ENCODE measurements around the gene ITGB5. TPM values are rescaled to one million over a fixed set of nuclear protein-coding genes. Genes with fewer than 3 reads are reported as not detected.

Gene ITGB5
- total and polyA plus RNA-seq, 2 experiments from 2014 or later: 103 to 109 TPM

DNA sequence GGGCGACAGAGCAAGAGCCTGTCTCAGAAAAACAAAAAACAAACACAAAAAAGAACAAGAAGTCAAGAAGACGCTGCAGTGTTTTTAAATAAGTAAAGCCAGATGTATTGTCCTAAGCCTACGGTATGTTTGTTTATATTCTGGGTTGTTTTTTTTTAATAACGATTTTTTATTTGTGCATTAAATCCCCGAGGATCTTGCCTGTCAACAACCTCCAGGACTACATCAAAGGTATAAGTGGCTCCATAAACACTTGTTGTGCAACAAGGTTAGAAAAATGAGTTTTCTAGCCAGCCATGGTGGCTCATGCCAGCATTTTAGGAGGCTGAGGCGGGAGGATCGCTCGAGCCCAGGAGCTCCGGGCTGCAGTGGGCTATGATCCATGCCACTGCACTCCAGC is 26.1 kb downstream of the ITGB5 start:
- Histone ChIP-seq H3K4me2 (no peak overlapping the region), H4K20me1 (ENCODE audit: insufficient read depth, poor library complexity, severe bottlenecking) (no peaks in the 10 kb centered on the region), H3K9me3 (ENCODE audit: low read depth) (no peaks in the 10 kb centered on the region), H2AFZ (no peak overlapping the region), H3K36me3 (replicated peaks; ENCODE audit: insufficient read depth, low read depth) (no peaks in the 10 kb centered on the region), H3K4me1 (ENCODE audit: insufficient read depth) (peaks cover 12% of the 10 kb centered on the region), H3K27ac (peak overlapping the region; percentile 48), H3K27me3 (no peaks in the 10 kb centered on the region), H3K9me2 (replicated peaks; ENCODE audit: insufficient read depth) (no peaks in the 10 kb centered on the region), H3K4me3 (no peak overlapping the region), H3K79me2 (peaks cover 8% of the 10 kb centered on the region)
- DNase-seq (ENCODE audit: low spot score): no peak
- 75% methylated on average over 9 of the region's 9 CpGs for WGBS (ENCODE audit: low lambda C conversion rate, missing lambda C conversion rate)
- TF ChIP-seq EZH2 (IDR thresholded peaks at IDR 0.05; ENCODE audit: borderline replicate concordance) (no peak), EZH2phosphoT487 (IDR thresholded peaks at IDR 0.05; ENCODE audit: low read depth, severe bottlenecking, unreplicated experiment) (no peak)
- TF ChIP-seq, protein P1, sequence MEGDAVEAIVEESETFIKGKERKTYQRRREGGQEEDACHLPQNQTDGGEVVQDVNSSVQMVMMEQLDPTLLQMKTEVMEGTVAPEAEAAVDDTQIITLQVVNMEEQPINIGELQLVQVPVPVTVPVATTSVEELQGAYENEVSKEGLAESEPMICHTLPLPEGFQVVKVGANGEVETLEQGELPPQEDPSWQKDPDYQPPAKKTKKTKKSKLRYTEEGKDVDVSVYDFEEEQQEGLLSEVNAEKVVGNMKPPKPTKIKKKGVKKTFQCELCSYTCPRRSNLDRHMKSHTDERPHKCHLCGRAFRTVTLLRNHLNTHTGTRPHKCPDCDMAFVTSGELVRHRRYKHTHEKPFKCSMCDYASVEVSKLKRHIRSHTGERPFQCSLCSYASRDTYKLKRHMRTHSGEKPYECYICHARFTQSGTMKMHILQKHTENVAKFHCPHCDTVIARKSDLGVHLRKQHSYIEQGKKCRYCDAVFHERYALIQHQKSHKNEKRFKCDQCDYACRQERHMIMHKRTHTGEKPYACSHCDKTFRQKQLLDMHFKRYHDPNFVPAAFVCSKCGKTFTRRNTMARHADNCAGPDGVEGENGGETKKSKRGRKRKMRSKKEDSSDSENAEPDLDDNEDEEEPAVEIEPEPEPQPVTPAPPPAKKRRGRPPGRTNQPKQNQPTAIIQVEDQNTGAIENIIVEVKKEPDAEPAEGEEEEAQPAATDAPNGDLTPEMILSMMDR (IDR thresholded peaks at IDR 0.05; ENCODE audit: poor library complexity): no peak

DNA sequence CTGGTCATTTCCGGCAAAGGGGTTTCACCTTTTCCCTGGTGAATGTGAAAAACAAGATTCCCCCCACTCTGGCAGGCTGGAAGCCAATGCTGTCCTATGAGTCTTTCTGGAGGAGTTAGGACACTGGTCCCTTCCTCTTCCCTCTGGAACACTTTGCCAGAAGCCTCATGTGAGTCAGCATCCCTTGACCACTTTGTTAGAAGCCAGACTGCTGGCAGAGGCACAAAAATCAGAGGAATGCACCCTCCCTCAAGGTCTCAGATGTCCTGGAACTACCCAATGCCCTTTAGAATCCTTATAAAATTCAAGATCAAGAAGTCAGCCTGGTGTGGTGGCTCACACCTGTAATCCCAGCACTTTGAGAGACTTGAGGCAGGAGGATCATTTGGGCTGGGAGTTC is 26.6 kb downstream of the ITGB5 start:
- H3K4me2 ChIP-seq: no peak overlapping the region
- 81% methylated on average over 1 of the region's 1 CpG for WGBS (ENCODE audit: low lambda C conversion rate, missing lambda C conversion rate)

DNA sequence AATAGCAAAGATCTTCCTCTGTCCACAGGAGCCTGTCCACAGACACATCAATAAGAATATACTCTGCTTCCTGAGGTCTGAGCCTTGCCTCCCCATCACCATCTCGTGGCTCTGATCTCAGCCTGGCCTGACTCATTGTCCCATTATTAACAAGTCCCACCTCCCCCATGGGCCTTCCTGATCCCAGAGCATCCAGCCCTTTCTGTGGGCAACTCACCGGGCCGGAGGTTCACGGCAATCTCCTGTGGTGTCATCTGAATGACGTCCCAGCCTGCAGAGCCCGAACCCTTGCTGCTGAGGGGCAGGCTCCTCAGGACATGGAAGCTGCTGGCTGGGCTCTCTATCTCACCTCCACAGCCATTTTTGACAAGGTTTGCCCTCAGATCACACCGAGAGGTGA is 28.1 kb downstream of the ITGB5 start:
- Histone ChIP-seq H3K27me3 (no peaks in the 10 kb centered on the region), H3K36me3 (replicated peaks; ENCODE audit: insufficient read depth, low read depth) (no peaks in the 10 kb centered on the region), H4K20me1 (ENCODE audit: insufficient read depth, poor library complexity, severe bottlenecking) (no peaks in the 10 kb centered on the region), H3K9me3 (ENCODE audit: low read depth) (no peaks in the 10 kb centered on the region), H3K4me3 (no peak overlapping the region), H3K79me2 (peaks cover 8% of the 10 kb centered on the region), H3K4me1 (ENCODE audit: insufficient read depth) (peaks cover 12% of the 10 kb centered on the region), H2AFZ (no peak overlapping the region), H3K27ac (peak overlapping the region; percentile 42), H3K9me2 (replicated peaks; ENCODE audit: insufficient read depth) (no peaks in the 10 kb centered on the region), H3K4me2 (no peak overlapping the region)
- peak; percentile 26 for DNase-seq (ENCODE audit: low spot score)
- WGBS (ENCODE audit: low lambda C conversion rate, missing lambda C conversion rate): 71% methylated on average over 7 of the region's 7 CpGs
- no peak for TF ChIP-seq EZH2 (IDR thresholded peaks at IDR 0.05; ENCODE audit: borderline replicate concordance)
- TF ChIP-seq, protein P1 (IDR thresholded peaks at IDR 0.05; ENCODE audit: poor library complexity): no peak
- TF ChIP-seq EZH2phosphoT487 (IDR thresholded peaks at IDR 0.05; ENCODE audit: low read depth, severe bottlenecking, unreplicated experiment): no peak

More for the DNA sequence above, 26.6 kb downstream of the ITGB5 start:
- no peaks in the 10 kb centered on the region for H3K9me2 ChIP-seq (replicated peaks; ENCODE audit: insufficient read depth)
- H3K27ac ChIP-seq: peak overlapping the region; percentile 48
- peaks cover 8% of the 10 kb centered on the region for H3K79me2 ChIP-seq
- no peak overlapping the region for H3K4me3 ChIP-seq
- no peak overlapping the region for H2AFZ ChIP-seq
- H3K9me3 ChIP-seq (ENCODE audit: low read depth): no peaks in the 10 kb centered on the region
- H4K20me1 ChIP-seq (ENCODE audit: insufficient read depth, poor library complexity, severe bottlenecking): no peaks in the 10 kb centered on the region
- TF ChIP-seq, protein P1 (IDR thresholded peaks at IDR 0.05; ENCODE audit: poor library complexity): no peak
- TF ChIP-seq EZH2 (IDR thresholded peaks at IDR 0.05; ENCODE audit: borderline replicate concordance): no peak
- no peak for TF ChIP-seq EZH2phosphoT487 (IDR thresholded peaks at IDR 0.05; ENCODE audit: low read depth, severe bottlenecking, unreplicated experiment)
- DNase-seq (ENCODE audit: low spot score): peak; percentile 60
- no peaks in the 10 kb centered on the region for H3K27me3 ChIP-seq
- peaks cover 12% of the 10 kb centered on the region for H3K4me1 ChIP-seq (ENCODE audit: insufficient read depth)
- no peaks in the 10 kb centered on the region for H3K36me3 ChIP-seq (replicated peaks; ENCODE audit: insufficient read depth, low read depth)

DNA sequence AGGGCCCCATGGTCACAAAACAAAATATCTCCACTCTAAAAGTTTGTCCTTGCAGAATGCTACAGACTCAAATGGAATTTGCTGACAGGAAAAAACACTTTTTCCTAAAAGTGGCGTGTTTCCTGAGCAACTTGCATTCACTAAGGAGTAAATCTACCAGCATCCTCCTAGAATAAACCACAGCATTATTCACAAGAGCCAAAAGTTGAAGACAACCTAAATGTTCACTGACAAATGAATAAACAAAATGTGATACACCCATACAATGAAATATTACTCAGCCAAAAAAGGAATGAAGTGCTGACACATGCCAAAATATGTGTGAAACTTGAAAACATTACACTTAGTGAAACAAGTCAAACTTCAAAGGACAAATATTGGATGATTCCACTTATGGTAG is 28.9 kb downstream of the ITGB5 start:
- no peak overlapping the region for H3K4me3 ChIP-seq
- no peak overlapping the region for H3K4me2 ChIP-seq
- H3K9me3 ChIP-seq (ENCODE audit: low read depth): no peaks in the 10 kb centered on the region
- no peaks in the 10 kb centered on the region for H3K27me3 ChIP-seq
- H3K27ac ChIP-seq: peak overlapping the region; percentile 42
- H3K36me3 ChIP-seq (replicated peaks; ENCODE audit: insufficient read depth, low read depth): no peaks in the 10 kb centered on the region
- H4K20me1 ChIP-seq (ENCODE audit: insufficient read depth, poor library complexity, severe bottlenecking): no peaks in the 10 kb centered on the region
- H3K9me2 ChIP-seq (replicated peaks; ENCODE audit: insufficient read depth): no peaks in the 10 kb centered on the region
- 82% methylated on average over 1 of the region's 1 CpG for WGBS (ENCODE audit: low lambda C conversion rate, missing lambda C conversion rate)
- peaks cover 3% of the 10 kb centered on the region for H3K79me2 ChIP-seq
- no peak overlapping the region for H2AFZ ChIP-seq
- no peak for DNase-seq (ENCODE audit: low spot score)
- TF ChIP-seq EZH2 (IDR thresholded peaks at IDR 0.05; ENCODE audit: borderline replicate concordance) (no peak), EZH2phosphoT487 (IDR thresholded peaks at IDR 0.05; ENCODE audit: low read depth, severe bottlenecking, unreplicated experiment) (no peak)
- TF ChIP-seq, protein P1 (IDR thresholded peaks at IDR 0.05; ENCODE audit: poor library complexity): no peak
- peaks cover 13% of the 10 kb centered on the region for H3K4me1 ChIP-seq (ENCODE audit: insufficient read depth)

All from hepatocyte (in vitro differentiated cells).